GM12873 (cell line): ENCODE data around the gene OR2A5.

ENCODE experiments used
- CTCF ChIP-seq: IDR thresholded peaks from 2 replicates; pipeline ENCODE4 v1.5.1; 2012; ENCODE audit warnings: low read depth, mild to moderate bottlenecking, moderate library complexity, low read length, control low read depth; ENCODE audit not compliant: insufficient read depth; ENCODE audit errors: missing control alignments

Gene OR2A5

DNA sequence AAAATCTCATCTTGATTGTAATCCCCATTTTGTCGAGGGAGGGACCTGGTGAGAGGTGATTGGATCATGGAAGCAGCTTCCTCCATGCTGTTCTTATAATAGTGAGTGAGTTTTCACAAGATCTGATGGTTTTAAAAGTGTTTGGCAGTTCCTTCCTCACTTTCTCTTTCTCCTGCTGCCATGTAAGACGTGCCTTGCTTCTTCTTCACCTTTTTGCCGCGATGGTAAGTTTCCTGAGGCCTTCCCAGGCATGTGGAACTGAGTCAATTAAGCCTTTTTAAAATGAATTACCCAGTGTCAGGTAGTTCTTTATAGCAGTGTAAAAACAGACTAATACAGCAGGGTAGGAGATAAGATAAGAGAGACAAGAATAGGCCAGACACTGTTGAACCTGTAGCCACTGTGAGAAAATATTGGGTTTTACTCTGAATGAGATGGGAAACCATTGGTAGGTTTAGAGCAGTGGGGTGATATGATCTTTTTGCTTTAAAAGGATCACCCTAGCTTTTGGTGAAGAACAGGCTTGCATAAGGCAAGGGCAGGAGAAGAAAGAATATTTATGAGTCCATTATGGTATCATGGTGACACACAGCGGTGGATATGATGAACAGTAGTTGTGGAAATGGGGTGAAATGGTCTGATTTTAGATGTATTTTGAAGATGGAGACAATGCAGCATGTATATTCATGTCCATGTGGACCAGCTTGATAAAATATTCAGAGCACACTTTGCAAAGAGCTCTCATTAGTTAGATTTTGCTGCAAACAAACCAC lies 37.1 kb upstream of the OR2A5 start:
- no peak for TF ChIP-seq CTCF

DNA sequence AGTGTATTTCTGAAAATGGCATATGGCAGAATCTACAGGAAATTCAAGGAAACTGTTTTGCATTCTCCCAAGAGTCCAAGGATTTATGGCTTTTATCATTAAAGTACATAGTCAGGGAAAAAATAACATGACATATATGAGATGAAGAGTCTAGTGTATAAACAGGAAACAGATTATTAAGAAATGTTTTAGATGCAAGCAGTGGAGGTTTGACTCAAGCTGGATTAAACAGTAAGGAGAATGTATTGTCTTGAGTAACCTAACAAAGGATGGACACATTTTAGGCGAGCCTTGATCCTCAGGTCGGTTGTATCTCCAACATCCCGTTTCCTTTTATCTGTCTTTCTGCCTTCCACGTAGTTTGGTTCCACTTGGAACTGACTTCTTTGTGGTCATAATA lies 30.7 kb upstream of the OR2A5 start:
- TF ChIP-seq CTCF = no peak

DNA sequence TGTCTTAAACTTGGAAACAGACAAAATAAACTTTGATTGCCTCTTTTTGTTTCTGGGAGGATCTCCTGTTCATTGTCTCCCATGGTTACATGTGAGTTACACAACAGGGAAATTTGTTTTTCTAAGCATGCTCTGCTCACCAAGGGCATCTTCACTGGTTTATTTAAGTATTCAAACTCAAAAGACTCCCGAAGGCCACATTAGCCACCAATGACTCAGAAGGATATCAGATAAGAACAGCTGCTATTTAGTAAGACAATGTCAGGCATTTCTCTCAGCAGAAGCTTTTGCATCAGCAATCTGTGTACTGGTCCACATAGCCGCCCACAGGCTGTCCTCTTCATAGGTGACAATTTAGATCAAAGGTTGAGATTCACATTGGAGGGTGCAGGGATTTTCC lies 29.3 kb upstream of the OR2A5 start:
- TF ChIP-seq CTCF = no peak

DNA sequence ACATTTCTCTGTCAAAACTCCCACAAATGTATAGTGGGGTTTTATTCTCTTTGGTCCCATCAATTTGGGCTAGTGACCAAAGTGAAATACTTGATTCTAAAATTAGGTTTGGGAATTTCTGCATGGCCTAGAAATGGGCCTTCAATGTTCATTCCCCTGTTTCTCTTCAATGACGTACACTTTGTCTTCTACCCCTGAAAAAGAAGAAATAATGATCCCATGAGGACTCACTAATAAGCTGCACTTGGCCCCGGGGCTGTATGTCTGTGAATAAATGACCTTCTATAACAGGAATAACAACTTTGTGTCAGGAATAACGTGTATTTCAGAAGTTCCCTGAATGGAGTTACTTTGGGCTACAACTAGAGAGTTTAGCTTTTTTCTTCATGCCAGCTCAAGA lies 28.4 kb upstream of the OR2A5 start:
- no peak for TF ChIP-seq CTCF

DNA sequence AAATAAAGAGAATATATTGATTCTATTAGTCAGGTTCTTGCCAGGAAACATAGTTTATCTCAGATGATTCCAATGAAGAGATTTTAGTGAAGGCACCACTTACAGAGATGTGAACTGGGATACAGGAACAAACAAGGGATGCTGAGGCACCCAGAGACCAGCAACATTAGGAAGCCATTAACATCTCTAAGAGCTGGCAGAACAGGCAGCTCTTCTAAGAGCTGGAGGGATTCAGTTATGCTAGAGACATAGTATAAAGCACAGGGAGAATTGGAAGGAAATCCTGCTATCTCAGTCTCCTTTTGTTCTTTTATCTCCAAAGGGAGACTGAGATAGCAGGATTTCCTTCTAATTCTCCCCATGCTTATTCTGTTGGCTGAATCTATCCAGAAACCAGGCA lies 26.6 kb upstream of the OR2A5 start:
- no peak for TF ChIP-seq CTCF

GRCh38 chr7:144023171-144023827 lies 25.4 kb upstream of the OR2A5 start:
- no peak for TF ChIP-seq CTCF

DNA sequence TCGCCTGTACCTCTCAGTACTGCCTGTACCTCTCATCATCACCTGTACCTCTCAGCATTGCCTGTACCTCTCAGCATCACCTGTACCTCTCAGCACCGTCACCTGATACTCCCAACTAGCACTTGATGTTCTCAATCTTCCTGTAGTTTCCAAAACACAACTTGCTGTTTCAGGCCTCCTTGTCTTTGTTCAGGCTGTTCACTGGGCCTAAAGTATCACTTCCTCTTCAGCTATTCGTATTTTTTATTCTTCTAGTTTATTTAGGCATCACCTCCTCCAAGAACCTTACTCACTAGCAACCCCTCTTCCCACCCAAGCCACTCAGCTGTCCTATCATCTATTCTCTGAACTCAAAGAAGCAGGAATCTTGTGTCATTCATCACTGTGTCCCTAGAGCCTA lies 24.5 kb upstream of the OR2A5 start:
- no peak for TF ChIP-seq CTCF
